ENCODE data around the gene LDLRAD4.

LDLRAD4 gene

DNA sequence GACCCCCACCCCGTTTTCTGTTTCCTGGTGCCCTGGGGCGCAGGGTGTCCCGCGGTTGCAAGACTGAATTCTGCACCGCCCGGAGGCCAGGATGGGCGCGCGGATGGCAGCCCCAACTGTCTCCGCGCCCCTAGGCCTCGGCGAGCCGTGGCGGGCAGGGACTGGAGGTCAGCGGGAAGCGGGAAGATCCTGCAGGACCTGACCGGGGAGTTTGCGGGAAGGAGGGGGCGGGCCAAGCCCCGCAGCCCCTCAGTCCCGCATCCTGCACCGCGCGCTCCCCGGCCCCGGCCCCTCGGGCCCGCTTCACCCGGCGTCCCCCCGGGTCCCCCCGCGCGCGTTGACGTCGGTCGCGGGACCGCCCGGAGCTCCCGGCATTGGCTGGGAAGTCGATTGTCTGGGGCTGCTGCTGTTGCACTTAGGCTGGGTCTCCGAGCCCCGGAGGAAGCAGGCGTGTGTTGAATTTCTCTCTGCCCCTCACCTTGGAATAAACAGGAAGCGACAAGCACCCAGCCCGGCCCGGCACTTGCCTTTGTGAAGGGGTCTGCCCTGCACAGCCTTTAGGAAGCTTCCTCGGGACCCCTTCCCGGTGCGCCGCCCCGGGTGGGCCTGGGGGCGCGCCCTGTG lies at the start of gene LDLRAD4:
LDLRAD4 (plus strand) TSS at position 393 of the 624 bp plus-strand sequence.
- no peak for DNase-seq

DNA sequence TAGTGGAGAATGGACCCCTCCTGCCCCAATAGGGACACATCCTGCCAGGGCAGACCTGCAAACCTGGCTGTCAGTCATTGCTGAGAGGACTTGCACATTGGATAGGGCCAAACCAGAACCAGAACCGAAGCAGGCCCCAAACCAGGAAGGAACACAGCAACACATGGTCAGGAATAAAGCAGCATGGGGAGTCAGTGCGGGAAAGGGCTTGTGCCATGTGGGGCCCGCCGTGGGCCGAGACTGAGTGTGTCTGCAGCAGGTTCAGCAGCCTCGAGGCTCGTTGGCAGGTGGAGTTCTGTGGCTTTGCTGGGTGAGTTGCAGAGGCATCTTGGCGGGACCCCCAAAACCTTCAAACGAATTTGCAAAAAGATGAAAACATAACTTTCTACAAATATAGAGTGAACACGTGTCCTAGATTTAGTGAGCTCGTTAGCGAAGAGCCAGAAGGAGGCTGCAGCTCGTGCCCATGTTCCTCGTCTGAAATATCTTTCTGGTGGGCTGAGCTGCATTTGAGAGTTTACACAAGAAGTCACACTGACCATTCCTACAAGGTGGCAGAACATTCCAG lies 44.9 kb upstream of the LDLRAD4 start:
- DNase-seq: no peak

DNA sequence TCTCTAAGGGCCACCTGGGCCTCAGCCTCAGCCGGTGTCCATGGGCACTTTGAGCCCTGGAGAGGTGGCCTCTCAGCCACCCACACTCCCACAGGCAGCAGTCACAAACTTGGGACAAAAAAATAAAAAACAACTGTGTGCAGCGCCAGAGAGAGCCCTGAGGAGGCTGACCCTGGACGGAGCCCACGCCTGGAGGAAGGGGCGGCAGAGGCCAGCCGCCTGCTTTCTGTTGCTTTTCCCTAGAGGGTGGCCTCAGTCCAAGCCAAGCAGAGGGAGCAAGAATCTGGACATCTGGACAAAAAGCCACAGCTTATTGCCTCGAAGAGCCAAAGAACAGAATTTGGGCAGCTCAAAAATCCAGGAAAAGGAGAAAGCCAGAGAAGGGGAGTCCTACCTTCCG lies 43.3 kb upstream of the LDLRAD4 start:
- no peak for DNase-seq

DNA sequence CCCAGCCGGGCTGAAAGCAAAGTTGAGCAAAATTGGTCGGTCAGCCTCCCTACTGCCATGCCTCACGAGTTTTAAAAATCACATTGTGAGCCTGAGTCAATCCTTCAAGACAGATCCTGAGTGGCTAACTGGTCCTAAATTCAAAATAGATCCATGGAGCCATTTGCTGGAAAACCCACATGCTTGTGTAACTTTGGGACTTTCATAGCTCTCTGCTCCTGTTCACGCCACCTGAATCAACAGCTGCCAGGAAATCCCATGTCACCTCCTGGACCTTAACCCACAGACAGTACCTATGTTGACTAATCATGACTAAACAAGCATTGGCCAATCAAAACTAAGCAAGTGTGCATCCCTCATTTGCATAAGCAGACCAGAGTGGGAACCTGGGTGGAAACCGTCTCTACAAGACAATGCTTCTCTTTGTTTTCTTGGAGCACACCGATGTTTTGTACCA lies 42.8 kb upstream of the LDLRAD4 start:
- no peak for DNase-seq

DNA sequence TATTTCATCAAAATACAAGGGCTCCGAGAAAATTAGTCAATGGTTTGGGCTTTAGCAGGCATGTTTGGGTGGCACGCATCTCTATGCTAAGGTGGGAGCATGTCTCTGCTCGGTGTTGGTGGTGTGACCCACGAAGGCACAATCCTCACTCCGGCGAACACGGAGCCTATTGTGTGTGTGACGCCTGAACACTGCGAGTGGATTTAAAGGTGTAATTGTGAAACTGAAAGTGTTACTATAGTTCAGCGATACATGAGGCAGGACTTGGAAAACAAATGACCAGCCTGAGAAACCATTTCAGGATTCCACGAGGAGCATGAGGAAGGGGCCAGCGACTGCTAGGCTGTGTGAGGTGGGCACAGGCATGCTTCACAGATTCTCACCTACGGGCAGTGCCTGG lies 41.7 kb upstream of the LDLRAD4 start:
- DNase-seq: no peak

DNA sequence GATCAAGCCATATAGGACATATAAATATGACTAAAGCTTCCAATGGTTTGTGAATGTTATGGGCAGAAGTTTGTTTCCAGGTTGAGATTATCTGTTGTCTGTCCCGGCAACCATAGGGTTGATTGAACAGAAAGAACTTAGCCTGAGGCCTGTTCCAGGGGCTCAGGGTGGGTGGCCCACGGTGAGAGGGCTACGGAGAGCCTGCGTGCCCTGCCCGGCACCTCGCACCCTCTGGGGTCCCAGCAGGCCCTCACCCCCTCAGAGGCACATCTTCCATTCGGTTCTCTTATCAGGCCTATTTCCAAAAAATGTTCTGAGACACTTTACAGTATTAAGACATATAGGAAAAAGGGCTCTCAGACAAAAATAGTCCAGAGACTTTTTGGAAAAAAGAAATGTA lies 40.4 kb upstream of the LDLRAD4 start:
- DNase-seq: no peak

DNA sequence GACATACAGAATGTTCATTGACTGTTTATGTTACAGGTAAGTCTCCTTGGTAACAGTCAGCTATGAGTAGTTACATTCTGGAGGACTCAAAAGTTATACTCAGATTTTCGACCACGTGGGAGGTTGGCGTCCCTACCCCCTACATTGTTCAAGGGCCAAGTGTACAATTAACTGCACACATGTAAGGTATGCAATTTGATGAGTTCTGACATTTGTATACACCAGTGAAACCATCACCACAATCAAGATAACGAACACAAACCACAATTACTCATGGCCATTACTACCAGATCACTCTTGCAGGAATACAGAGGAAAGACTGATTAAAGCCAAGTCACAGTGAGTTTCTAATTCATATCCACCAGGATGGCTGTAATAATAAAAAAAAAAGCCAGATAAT lies 39.6 kb upstream of the LDLRAD4 start:
- DNase-seq: no peak

DNA sequence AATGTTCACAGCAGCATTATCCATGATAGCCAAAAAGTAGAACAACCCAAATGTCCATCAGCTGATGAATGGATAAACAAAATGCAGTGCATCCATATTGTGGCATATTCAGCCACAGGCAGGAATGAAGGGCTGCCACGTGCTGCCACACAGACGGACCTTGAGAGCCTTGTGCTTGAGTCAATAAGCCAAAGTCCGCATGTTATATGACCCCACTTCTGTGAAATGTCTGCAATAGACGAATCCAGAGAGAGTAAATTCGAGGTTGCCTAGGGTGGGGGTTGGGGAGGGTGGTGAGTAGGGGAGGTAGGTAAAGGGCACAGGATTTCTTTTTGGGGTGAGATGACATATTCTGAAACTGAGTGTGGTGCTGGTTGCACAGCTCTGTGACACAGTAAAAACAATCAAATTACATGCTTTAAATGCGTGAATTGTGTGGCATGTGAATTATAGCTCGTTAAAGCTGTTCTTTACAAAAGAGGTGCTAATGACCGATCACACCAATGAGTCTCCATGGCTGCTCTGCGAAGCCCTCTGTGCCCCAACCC lies 38.9 kb upstream of the LDLRAD4 start:
- no peak for DNase-seq

DNA sequence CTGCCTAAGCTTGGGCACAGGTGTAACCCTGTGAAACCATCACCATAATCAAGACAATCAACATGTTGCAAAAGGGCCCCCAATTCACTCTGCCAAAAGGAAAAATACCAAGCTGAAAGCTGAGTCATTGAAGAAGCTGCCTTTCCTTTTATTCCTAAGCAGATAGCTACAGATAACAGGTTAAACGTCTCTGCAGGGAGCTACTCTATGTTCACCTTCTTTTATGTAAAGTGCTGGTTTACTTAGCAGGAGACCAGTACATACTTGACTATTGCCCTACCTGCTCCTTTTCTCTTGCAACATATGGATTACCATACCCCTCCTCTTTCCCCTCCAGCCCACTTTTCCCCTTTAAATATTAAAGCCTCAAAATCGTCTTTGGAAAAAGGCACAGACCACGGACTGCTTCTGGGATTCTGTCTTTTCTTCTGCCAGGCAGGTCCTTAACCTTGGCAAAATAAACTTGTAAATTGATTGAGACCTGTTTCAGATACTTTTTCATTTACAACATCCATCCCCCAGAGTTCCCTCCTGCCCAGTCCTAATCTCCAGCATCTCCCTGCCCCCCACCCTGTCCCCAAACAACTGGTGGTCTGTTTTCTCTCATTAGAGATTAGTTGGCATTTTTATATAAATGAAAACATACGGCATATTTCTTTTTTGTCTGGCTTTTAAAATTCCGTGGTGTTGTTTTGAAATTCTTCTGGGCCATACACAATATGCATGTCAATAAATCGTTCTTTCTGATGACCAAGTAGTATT lies 37.8 kb upstream of the LDLRAD4 start:
- no peak for DNase-seq

DNA sequence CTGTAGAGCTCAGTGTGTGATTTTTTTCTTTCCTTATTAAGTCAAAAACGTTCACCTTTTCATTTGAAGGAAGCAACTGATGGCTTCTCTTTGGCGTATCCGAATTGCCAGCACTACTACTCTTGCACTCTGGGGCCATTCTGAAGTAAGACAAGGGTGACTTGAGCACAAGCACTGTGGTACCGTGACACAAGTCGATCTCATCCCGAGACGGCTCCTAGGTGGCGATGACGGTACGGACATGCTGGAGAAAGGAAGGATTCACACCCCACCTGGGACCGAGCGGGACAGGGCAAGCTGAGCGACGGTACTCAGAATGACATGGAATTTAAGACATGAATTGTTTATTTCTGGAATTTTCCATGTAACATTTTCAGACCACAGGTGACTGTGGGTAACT lies 36.8 kb upstream of the LDLRAD4 start:
- no peak for DNase-seq

DNA sequence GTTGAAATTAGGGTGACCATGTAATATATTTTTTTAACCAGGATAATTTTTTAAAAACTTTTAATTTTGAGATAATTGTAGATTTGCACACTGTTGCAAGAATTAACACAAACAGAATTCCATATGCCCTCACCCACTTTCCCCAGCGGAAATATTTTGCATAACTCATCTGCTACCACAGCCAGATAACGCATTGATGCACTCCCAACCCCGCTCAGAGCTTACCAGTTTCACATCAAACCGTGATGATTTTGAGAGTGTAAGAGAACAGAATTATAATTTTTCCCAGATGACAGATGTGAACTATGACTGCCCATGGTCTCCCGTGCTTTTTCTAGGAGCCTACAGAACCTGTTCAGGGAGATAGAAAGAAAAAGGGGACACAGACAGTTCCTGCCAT lies 35.2 kb upstream of the LDLRAD4 start:
- DNase-seq: no peak

DNA sequence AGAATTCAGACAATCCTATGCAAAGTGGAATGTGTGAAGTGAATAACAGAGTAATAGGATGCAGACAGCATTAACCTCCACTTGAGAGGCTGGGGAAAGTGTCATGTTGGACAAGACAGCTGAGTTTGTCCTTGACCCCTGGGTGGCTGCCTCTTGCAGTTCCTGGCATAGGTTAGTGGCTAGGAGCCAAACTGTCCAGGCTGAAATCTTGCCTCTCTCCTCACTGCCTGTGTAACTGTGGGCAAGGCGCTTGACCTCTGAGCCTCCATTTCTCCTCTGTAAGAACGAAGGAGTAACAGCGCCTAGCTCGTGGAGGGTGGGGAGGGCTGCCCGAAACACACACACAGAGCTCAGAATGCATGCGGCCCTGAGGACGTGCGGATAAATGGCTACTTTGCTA lies 34.8 kb upstream of the LDLRAD4 start:
- no peak for DNase-seq

DNA sequence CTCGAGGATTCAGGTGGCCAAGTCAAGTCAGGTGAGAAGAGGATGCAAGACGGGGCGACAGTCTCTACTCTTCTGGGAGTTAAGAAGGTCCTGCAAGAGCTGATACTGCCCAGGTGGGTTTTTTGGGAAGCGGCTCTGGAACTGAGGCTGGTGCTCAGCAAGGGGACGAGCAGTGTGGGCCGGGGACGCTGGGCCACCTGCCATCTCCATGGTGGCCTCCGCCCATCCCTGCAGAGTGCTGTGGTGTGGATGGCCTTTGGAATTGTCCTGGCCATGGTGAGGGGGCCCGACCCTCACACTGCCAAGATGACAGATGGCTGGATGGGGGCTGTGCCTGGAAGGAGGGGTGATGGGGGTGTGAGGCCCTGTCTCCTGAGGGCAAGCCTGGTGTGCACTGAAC lies 34.2 kb upstream of the LDLRAD4 start:
- no peak for DNase-seq

DNA sequence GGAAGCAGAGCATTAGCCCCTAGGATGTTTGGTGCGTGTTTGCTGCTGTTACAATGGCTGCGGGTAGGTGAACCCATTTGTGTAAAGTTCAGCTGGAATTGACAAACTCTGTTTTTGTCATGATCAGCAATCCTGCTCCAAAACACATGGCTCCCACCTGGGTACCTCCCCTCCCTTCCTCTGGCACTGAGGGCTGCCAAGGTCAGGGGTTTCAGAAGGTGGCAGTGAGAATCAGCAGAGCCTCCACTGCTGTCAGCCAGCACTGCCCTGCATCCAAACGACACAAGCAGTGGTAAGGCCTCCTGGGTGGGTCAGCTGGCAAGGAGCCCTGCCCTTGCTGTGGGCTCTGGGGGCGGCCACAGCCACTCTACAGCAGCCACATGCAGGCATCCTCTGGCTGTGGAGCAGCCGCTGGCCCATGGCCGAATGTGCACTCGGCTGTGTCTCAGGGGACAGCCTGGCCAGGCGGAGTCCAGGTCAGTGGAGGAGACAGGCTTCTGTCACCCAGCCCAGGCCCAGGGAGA lies 32.8 kb upstream of the LDLRAD4 start:
- DNase-seq: no peak

DNA sequence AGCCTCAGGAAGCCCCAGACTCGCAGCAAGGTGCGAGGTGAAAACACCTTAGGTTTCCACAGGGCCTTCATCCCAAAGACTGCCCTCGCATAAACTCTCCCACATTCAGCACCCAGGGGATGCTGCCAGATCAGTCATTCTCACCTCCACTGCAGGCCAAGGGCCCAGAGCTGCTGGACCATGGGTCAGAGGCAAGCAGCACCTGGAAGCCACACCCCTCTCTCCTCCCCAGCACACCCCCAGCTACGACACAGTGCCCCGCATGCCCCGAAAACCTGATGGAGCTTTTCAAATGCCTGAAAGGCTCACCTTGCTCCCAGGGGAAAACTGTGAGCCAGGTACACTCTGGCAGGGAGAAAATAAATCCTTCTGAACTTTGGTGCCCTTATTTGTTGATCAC lies 31.9 kb upstream of the LDLRAD4 start:
- DNase-seq: no peak

DNA sequence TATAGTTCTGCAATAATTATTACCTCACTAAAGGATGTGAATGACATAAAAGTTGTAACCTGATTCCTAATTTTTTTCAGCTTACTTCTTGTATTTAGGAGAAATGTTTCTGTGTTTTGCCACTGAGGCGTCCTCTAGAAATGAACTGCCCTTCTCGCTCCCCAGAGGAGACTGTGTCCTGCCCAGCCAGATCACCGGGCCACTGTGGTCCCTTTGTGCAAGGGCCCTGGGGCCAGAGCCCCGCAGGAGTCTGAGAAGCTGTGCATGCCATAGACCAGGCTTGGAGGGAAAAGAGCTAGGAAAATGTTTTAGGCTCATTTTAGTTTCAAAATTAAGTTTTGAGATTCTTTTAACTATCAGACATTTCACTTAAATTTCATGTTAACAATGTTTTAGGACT lies 31.1 kb upstream of the LDLRAD4 start:
- DNase-seq: no peak

DNA sequence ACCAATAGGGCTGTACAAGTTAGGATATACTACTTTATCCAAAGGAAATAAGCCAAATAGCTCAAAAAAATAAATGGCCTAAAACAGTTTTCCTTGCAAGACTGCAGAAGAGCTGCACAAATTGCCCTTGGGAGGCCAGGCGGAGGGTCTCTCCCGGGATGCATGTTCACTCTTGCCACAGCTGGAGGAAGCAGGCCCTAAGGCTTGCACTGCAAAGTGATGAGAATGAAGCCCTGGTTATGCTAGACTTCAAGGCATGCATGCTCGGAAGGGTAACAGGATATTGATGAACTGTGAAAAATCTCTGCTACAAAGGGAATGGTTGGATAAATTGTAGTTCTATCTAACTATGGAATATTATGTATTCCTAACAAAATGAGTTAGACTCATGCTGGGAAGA lies 27.5 kb upstream of the LDLRAD4 start:
- no peak for DNase-seq

DNA sequence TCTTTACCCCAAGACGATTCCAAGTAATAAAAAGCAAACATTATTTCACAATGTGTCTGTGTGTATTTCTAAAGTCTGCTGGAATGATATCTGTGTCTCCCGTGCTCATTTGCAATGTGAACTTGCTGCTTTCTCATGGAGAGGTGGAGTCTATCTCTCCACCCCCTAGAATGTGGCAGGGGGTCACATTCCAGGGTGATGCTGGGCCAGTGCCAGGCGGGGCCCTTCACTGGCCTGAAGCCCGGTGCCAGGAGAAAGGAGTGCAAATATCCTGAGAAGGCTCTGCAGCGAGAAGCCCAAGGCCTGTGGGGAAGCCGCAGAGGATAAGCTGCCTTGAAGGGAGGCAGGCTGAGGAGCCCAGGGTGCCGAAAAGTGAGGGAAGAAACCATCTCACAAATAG lies 26.8 kb upstream of the LDLRAD4 start:
- DNase-seq: no peak

DNA sequence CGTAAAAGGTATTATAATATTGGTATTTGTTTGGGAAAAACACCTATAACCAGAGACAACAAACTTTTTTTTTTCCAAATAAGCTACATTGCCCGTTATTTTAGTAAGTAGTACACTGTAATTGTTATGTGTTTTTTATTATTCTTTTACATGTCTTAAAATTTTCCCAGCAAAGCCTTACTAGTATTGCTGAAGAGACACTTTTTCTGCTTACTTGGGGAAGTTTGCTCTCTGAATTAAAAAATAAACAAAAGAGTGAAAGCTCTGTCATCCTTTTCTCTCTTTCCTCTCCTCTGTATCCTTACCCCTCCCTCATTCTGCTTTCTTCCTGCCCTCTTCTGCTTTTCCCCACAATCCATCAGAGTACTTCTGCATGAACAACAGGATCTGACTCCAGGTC lies 25.6 kb upstream of the LDLRAD4 start:
- DNase-seq: no peak

DNA sequence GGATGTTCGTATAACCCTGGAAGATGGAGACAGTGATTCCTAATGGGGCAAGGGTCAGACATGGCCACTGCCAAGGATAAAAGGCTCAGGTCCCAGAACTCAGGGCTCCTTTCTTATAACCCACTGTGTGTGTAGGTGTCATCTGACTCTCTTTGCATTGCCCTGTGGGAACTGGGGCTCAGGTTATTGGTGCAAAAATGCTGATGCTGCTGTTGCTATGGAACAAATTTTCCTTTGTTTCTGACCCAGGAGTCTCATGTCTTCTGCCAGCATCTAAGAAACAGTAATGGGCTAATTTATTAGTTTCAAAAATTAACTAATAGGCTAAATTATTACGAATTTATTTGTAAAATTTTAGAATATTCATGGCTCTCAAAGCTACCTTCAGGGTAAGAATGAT lies 24.3 kb upstream of the LDLRAD4 start:
- DNase-seq: no peak

DNA sequence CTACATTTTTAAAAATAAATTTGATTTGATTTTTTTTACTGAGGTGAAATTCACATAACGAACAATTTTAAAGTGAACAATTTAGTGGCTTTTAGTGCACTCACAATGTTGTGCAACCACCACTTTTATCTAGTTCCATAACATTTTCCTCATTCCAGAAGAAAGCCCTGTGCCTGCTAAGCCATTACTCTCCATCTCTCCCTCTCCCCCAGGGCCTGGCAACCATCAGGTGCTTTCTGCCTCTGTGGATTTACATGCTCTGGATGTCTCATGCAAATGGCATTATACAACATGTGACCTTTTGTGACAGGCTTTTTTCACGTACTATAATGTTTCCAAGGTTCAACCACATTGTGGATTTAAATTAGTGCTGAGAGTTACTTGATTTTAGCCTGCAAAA lies 19.9 kb upstream of the LDLRAD4 start:
- no peak for DNase-seq

DNA sequence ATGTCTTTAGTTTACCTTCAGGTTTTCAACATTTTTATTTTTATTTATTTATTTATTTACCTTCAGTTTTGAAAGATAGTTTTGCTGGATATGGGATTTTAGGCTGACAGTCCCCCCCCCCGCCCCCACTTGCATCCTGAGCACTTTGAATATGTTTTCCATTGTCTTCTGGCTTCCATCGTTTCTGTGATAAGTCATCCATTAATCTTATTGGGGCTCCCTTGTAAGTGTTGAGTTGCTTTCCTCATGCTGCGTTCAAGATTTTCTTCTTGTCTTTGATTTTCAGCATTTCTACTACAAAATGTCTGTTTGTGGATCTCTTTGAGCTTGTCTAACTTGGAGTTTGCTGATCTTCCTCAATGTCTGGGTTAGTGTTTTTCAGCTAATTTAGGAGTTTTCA lies 19.4 kb upstream of the LDLRAD4 start:
- DNase-seq: no peak

DNA sequence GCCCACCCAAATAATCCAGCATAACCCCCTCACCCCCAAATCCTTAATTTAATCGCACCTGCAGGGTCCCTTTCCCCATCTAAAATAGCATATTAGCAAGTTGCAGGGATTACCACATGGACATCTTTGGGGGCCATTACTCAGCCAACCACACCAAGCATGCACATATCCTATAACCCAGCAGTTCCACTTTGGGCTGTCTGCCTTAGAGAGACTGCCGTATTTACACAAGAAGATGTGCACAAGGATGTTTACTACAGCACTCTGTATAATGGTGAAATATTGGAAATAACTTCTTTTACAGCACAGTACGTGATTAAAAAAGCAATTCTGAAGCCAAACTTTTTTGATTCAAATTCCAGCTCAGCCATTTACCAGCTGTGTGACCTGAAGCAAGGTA lies 17.3 kb upstream of the LDLRAD4 start:
- DNase-seq: no peak

DNA sequence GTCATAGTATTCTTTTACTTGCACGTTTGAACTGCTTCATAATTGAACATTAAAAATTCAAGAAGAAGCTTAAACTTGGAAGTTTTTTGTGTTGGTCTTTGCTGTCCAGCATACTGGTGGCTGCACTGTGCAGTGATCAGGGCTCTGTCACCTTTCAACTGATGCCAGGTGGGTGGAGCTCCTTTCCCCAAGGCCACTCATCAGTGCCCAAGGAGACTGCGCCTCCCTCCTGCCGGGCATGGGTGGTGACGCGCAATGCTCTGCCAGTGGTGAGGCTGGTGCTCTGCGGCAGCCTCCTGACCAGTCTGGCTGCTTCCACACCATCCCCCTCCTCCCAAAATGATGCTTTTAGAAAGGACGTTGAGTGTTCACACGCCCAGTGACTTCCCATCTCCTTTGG lies 16.0 kb upstream of the LDLRAD4 start:
- DNase-seq: no peak

Data from NCI-H1105 (cell line).